Activated CD8-positive, alpha-beta memory T cell treated with anti-CD3 and anti-CD28 coated beads, Interleukin-2, amount 50 U/mL, for 24 hours (primary cell): ENCODE results near the gene PRKAR1B.

ENCODE experiments used
- DNase-seq: peaks from one replicate; pipeline ENCODE4 v3.0.0-alpha.2; 2020; ENCODE audit errors: extremely low read depth

The PRKAR1B gene

GRCh38 chr7:721619-722248, 5.3 kb downstream of the PRKAR1B start:
- no peak for DNase-seq

GRCh38 chr7:716636-717035, 10.4 kb downstream of the PRKAR1B start:
- no peak for DNase-seq

GRCh38 chr7:716222-716621, 10.9 kb downstream of the PRKAR1B start:
- no peak for DNase-seq

GRCh38 chr7:714251-714671, 12.8 kb downstream of the PRKAR1B start:
- no peak for DNase-seq

GRCh38 chr7:713488-714230, 13.4 kb downstream of the PRKAR1B start:
- no peak for DNase-seq

- DNase-seq, result no peak
Measured at GRCh38 chr7:713139-713457, 14.0 kb downstream of the PRKAR1B start.

GRCh38 chr7:712381-713138, 14.5 kb downstream of the PRKAR1B start:
- no peak for DNase-seq

- no peak for DNase-seq
Measured at GRCh38 chr7:711922-712380, 15.1 kb downstream of the PRKAR1B start.

- no peak for DNase-seq
Measured at GRCh38 chr7:711093-711921, 15.8 kb downstream of the PRKAR1B start.

GRCh38 chr7:710161-710560, 16.9 kb downstream of the PRKAR1B start:
- DNase-seq, result no peak

GRCh38 chr7:707296-708000, 19.6 kb downstream of the PRKAR1B start:
- DNase-seq, result no peak

- no peak for DNase-seq
Measured at GRCh38 chr7:706721-707120, 20.4 kb downstream of the PRKAR1B start.

GRCh38 chr7:703049-703448, 24.0 kb downstream of the PRKAR1B start:
- DNase-seq, result no peak

GRCh38 chr7:701086-701671, 25.9 kb downstream of the PRKAR1B start:
- DNase-seq, result no peak

GRCh38 chr7:699476-700170, 27.5 kb downstream of the PRKAR1B start:
- DNase-seq, result no peak

- no peak for DNase-seq
Measured at GRCh38 chr7:698515-699475, 28.3 kb downstream of the PRKAR1B start.

GRCh38 chr7:696812-697551, 30.1 kb downstream of the PRKAR1B start:
- DNase-seq, result no peak

- no peak for DNase-seq
Measured at GRCh38 chr7:696426-696811, 30.7 kb downstream of the PRKAR1B start.
